ENCODE results near the gene NIN.

NIN gene

DNA sequence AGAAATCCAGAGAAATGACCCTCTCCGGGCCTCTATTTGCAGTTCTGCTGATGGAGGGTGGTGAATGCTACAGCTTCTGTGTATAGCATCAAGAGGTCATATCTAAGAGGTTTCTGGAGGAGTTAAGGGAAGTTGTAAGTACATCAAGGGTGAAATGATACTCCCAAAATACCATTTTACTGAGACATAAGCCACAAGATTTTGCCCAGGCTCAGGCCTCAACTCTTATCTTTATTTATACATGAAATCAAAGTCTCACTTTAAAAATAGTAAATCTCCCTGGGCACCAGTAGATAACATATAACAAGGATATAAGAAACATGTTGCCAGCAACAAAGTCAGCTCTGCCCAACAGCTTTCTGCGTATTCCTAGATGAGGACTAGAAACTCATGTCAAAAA, 40.4 kb downstream of the NIN start:
- DNase-seq (ENCODE audit: low spot score) = no peak

DNA sequence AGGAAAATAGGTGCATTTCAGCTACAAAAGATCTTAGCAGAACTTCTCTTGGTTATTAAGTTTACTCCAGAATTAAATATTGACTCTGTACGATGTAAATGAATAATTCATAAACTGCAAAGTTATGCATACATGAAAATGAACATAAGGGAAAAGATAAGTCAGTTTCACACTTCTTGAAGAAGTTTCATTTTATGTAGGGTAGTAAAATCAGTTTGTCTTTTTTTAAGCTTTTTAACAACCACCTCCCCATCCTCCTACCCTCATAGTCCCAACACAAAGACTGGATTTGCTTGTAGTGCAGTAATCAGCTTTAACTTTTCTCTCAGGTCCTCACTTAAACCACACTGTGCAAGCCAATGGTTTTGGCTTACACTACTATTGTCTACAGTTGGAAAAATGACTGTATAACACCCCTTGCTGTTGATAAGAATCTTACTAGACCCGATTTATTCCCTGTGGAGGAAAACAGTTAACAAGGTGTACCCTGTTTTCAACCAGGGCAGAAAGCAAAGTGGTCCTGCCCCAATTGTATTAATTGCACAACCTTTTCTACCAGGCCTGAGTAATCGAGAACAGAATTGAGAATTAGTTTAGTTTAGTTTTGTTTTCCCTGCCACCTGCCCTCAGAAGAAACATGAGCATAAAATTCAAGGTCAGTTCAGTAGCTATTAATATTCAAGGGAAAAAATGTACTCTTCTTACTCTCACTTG, 44.1 kb downstream of the NIN start:
- DNase-seq (ENCODE audit: low spot score) = no peak

DNA sequence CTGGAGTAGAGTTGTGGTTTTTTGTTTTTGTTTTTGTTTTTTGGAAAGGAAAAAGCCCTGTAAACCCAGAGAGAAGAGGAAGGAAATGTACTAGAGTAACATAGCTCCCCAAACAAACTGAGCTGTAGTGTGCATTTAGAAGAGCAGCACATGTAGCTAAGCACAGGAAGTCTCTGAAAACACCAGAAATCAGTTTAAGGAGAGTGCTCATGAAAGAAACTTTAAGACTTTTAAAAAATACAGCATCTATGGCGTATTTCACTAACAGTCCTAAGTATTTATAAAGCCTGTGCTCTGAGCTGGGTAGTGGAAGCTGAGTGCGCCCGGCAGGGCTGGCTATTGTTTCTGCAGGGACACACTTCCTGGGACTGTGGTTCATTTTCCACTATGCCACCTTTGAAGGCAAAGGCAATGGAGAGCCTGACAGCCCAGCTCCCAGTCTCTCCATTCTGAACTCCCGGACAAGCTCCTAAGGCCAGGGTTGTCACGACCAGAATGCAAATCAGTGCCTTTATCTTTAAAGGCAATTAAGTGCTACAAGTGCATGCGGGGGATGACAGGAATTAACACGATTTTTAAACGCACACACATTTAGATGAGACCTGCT, 45.4 kb downstream of the NIN start:
- DNase-seq (ENCODE audit: low spot score) = no peak

DNA sequence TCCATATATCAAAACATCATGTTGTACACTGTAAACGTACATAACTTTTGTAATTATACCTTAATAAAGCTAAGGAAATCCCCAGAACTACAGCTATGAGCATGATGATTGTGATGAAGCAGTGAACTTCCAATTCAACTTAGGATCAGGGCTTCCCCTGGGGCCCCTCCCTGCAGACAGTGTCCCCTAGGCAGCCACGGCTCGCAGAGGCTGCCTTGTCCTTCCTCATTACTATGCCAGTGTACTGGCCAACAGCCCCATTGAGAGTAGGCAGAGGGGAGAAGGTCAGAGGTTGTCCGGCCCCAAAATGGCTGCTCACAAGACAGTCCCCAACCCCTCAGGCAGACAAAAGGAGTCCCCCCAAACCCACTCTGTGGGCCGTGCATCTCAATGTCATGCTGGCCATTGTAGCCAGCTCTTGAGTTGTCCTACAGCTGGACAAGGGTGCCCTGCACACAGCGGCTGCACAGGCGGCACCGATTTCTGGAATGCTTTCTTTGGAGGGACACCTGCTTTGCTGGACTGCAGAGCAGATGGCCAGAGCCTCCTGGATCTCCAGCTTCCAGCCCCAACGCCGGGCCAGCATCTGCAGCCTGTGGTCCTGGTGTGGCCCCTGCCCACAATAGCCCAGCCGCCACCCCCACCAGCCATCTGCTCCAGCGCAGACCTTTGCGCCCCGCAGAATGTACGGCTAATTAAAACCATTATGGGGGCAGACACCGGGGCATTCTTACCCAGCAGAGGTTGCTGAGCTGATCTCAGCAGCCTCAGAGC, 46.1 kb downstream of the NIN start:
- no peak for DNase-seq (ENCODE audit: low spot score)

DNA sequence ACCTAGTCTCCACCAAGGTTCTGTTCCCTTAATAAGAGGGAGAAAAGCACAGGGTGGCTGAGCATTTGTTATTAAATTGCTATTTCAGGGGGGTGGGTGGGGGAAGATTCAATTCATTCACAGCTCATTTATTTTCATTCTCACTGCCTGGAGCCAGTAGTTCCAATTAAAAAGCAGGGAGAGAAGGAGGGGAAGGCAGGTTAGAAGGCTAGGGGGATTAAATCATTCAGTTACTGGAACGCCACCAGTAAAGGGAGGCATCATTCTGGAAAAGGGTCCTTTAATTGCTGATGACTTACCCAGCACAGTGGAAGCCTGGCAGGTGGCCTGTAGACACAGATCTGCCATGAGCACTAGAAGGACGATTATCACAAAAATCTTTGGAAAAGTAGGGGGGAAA, 47.4 kb downstream of the NIN start:
- DNase-seq (ENCODE audit: low spot score) = no peak

DNA sequence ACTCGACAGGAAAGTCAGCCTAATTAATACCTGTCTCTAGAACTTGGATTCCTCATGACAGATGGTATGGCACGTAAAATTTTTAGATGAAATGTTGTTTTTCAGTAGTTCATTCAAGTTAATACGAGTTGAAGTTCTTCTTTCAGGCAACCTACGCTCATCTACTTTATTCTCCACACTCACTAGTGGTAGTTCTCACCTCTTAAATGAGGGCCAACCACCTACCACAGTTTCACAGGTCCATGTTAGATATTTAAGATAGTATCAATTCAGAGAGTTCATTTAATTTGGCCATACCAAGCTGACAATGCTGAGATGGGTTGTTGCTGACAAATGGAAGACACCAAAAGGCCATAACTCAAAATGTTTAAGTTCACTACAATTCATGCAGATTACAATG, 50.6 kb downstream of the NIN start:
- DNase-seq (ENCODE audit: low spot score) = no peak

DNA sequence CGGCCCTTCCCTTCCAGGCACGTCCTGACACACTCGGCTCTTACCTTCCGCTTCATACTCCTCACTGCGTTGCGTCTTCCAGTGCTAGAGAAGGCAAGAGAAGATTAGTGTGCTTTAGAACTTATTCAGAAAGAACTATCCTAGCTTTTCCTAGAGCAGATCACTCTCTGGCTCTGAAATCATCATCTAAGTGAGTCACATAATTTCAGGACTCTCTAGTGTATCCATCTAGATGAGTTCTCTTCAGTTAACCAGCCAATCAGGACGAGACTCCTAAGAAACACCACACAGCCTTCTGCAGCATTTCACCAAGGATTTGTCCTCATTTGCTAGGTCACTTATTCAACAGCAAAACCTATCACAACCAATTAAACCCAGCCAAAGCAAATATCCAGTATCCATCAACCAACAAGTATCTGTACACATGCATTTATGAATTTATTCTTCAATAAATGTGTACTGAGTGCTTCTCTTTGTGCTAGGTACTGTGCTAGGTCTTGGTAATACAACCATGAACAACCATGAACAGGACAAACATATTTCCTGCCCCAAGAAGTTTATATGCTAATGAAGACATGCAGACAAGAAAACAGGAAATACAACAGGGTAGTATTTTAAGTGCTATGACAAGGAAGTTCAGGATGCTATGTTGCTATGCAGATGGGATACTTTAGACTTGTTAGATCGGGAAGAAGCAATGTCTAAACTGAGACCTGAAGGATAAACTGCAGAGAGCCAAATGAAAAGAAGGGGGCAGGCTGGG, 52.1 kb downstream of the NIN start:
- peak; percentile 43 for DNase-seq (ENCODE audit: low spot score)

DNA sequence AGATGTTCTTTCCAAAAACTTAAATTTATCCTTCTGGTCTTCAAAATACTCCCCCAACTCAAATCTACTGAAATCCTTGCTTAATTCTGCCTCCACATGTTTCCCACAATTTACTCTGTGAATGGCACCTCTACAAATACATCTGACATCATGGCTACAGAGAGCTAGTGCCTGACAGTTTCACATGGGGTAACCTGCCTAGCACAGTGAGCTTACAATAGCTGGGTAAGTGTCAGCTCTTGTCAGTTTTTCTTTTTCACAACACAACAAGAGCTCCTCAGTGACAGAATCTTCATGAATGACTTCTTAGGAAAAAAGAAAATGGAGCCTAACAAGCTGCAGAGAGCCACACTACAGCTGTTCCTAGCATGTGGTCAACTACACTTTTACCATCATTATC, 54.4 kb downstream of the NIN start:
- DNase-seq (ENCODE audit: low spot score) = no peak

DNA sequence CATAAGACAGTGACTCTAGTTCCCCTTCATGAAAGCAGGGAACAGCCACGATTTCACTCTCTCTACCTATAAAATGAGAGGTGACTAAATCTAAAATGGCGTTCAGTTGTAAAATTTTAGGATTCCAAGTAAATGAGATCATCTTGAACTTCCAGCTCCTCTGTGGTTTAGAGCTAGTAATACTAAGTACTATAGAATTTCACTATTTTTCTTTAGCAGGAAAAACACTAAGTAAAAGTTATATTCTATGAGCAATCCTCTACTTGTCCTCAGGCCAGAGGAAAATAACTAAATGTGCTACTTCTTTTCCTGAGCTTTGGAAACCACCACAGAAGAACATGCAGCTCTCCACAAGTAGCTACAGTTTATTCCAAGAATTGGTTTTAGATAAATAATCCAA, 55.6 kb downstream of the NIN start:
- peak; percentile 93 for DNase-seq (ENCODE audit: low spot score)

DNA sequence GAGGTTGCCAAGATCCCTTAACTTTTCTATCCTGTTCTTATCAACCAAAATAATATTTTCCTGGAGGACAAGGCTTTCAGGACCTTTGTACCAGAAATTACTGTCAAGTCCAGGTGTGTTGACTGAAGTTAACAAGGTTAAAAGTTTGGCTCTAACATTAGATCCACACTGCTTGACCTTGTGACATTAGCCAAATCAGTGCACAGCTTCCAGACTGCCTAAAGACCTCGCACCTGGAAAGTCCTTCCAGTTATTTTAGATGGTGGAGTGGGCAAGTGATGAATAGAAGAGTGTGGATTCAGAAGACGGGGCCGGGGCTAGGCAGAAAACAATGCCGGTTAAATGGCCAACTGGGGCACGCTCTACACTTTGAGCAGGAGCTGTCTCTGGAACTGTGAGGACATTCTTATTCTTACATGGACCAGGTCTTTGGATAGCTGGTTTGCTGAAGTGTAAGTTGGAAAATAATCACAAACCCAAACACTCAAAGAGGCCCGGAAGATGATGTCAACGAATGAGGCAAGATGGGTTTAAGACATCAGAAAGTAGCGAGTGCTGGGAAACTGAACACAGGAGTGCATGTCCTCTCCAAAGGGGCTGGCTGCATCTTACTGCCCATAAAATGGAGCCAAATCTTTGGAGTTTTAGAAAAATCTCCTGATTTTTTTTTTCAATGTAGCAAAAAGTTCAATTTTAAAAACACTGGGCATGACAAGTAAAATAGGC, 56.3 kb downstream of the NIN start:
- DNase-seq (ENCODE audit: low spot score) = no peak

DNA sequence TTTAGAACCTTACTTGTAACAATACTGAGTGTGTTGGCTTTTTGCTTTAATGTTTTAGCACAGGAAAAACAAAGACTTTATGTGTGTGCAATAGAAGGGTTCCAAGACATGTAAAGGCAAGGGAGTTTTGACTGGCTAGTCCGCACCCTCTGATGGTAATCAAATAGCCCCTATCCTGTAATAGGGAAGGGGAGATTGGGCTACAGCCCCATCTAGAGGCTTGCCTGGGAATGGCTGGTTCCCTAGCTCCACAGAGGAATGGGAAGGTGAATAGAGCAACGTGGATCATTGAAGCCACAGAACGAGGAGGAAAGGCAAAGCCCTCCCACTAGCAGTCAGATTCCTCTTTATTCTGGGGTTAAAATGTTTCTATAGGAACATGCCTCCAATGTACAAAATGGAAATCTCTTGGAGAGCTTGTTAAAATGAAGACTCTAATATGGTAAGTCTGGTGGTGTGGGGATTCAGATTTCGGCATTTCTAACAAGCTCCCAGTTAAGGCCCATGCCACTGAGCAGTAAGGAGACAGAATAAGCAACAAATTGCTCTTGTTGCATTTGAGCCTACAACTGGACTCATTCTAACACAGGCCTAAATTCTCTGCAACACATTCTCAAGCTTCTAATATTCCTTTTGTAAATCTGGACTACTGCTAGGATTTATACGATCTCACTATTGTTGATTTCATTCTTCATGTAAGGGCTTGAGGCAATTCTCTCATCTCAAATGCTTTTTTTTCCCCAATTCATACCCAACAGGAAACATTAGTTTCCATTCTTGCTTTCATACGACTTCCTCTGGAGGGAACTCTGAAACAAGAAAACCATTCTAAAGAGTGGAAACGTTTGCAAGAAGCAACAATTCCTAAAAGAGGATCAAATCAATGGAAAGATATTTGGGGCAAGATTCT, 57.1 kb downstream of the NIN start:
- peak; percentile 40 for DNase-seq (ENCODE audit: low spot score)

DNA sequence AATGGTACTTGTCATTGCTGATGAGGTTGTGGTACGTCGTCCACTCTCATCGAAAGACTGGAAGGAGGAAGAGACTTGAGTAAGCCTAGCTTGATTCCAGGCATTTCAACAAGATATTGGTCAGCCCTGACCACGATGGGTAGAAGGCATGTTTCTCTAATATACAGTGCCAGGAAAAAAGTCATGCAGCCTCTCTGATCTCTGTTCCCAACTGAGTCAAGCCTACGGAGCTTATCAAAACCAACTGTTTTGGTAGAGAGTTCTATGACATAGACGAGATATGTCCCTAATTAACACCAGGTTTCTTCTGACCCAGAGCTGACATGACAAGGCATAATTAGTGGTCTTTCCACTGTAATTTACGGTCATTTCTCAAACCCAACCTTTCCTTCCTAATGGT, 58.5 kb downstream of the NIN start:
- DNase-seq (ENCODE audit: low spot score) = no peak

DNA sequence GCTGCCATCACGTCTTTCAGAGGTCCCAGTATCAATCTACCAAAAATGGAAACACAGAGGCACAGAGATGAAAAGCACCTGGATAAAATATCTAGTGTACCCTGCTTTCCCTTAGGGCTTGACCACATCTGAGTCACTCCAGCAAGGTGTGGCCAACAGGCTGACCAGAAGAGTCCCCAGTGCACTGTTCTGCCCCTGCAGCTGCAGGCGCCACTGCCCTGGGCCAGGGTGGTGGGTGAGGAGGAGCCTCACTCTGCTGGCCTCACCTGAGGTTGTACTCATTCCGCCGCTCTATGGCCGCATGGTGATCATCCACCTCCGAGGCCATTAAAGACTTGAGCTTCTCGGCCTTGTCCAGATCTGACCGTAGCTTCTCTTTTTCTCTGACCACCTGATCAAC, 60.4 kb downstream of the NIN start:
- DNase-seq (ENCODE audit: low spot score) = no peak

DNA sequence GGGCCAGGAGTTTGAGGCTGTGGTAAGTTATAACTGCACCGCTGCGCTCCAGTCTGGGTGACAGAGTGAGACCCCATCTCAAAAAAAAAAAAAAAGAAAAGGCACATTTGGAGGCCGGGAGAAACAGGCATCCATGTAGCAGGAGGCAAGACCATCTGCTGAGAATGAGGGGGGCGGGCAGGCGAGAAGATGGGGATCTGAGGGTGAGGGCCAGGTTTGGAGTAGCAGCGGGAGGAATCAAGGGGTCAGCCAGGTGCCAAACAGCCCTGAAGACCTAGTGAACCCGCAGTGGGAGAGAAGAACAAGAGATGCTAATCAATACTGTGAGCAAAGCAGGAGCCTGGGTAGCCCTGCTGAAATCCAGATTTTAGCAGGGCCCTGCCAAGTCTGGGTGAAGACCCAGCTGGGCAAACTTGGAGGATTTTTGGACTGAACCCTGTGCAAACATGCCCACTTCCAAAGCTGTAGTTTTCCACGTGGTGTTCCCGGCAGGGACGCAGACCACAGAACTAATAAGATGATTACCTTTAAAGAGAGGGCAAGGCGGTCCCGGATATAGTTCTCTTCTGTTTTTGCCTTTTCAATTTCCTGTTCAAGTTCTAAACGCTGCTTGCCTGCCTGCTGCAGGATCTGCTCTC, 61.0 kb downstream of the NIN start:
- no peak for DNase-seq (ENCODE audit: low spot score)

DNA sequence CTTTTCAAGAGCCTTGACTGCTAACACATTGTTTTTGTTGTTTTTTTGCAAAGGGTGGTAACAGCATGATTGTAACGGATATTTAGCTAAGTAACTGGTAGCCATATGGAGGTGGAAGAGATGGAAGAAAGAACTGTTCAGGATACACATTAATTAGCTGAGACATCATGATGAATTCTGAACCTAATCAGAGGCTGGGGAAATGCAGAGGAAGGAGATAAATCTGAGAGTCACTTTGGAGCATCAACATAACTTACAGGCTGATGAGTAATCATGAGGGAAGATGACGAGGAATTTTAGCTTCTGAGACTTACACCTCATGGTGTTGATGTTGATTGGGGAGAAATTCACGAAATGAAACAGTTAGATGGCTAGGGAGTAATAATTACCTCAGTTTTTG, 62.3 kb downstream of the NIN start:
- DNase-seq (ENCODE audit: low spot score) = no peak

DNA sequence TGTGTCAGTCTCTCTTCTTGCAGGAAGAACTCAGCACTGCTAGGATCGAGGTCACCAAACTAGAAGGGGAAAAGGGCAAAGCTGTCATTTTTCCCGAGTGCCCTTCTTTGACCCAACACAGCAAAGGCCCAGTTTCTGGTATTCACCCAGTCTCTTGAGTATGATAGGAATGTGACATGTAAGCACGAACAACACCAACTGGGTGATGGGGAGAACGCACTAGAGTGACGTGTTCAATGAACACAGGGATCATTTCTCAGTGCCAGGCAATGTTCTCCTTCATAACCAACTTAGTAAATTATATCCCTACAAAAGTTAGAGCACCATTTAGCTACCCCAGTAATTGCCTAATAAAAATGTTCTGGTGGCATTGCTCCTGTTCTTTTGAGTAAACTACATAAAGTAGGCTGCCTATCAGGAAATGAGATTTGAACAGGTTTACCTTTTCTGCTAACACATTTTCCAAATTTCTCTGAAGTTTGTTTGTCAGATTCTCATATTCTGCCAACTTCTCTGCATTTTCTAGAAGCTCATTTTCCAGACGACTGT, 64.5 kb downstream of the NIN start:
- DNase-seq (ENCODE audit: low spot score) = peak; percentile 61

DNA sequence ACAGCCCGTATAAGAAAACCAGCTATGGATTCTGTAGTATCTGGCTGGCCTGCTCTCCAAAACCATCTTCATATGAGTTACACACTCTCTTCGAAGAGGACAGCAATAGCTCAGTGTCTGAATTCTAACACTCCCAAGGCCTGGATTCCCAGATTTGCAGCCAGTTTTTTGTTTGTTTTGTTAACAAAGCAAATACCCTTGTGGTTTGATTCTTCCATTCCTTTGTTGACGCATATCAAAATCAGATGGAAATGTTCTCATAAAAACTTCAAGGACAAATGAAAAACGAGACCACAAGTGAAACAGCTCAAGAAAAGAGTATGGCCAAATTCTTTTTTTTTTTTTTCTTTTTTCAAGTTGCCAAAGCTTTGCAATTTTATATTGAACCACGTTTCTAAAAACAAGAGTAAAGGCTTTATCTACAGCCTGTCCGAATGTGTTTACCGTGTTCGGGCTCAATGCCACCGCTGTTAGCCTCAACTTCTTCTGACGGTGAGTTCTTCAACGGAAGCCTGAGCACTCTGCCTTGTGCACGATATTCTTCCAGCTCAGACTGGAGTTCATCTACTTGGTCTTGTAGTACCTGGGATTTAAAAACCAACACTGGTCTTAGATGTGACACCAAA, 67.5 kb downstream of the NIN start:
- no peak for DNase-seq (ENCODE audit: low spot score)

DNA sequence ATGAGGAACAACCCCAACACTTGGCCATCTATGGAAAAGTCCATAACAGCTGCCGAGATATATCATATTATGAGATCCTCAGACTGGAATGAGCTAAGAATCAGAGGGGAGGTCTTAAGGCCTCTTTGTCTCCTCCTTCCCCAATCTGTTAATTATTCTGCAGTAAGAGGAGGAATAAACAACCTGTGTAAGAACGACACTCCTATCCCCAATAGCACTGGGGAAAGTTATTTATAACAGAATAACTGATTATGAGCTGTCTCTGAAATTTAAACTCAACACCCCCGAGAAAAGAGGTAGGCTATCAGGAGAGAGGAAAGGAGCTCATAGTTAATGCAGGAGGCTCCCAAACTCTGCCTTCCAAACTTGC, 68.0 kb downstream of the NIN start:
- DNase-seq (ENCODE audit: low spot score) = no peak

Data from kidney tubule cell (primary cell).